GM15510 (cell line): ENCODE data around the gene ATXN7.

Experiments
- POLR2A ChIP-seq: IDR thresholded peaks from 3 replicates; pipeline ENCODE4 v1.6.1; 2011; ENCODE audit warnings: borderline replicate concordance; ENCODE audit not compliant: insufficient read length; ENCODE audit errors: extremely low read depth

ATXN7 gene

DNA sequence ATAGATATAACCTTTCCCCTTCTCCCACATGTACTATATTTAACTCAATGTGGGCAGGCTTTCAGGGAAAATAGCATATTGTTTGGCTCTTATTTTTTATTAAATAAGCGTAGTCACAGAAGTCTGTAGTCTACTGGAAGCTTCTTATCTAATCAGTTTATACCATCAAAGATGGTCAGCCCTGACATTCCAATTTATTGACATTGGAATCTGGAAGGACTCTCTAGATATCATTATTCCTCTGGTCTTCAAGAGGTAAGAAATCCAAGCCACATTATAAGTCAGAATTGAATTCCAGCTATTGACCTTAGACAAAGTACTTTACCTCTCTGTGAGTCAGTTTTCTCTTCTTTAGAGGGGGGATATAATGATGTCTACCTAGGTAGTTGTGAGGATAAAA, 87.0 kb downstream of the ATXN7 start:
- no peak for TF ChIP-seq POLR2A

DNA sequence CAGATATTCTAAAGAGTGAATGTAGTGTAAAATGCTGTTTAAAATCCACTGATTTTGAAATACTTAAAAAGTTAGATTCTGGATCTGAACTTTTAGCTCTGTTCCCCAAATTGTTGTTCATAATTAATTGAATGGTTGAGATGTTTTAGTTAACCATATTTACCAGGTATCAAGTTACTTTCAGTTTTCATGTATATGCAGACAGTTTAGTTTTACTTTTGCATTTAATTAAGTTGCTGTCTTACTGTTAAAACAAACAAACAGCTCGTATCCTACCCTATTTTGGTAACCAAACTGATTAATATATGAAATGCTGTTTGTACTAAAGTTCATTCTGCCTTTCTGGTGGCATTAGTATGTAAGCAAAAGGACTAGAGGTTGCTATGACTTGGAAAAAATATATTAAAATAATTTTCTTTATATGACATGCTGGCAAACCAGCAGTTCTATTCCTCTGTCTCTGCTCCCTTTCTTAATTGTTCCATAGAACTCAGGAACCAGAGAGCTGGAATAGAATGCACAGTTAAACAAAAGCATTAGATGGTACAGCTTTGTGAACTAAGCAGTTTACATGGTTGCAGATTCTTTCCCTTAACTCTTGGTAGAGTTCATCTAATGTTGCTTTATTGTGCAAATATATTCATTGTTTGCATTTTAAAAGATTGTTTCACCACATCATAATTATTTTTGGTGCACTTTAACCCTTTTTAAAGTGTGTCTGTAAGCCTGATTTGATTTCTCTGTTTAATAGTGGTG, 88.0 kb downstream of the ATXN7 start:
- no peak for TF ChIP-seq POLR2A

DNA sequence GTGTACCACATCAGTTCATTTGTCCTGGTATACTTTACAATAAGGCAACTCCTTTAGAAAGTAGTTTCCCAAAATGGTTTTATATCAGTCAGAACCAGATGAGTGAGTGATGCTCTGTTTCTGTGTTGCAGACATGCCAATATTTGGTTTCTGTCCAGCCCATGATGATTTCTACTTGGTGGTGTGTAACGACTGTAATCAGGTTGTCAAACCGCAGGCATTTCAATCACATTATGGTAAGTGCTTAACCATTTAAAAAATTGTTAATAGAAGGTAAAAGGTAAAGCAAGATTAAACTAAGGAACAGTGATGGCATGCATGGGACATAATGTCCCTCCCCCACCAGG, 88.6 kb downstream of the ATXN7 start:
- TF ChIP-seq POLR2A, result no peak

DNA sequence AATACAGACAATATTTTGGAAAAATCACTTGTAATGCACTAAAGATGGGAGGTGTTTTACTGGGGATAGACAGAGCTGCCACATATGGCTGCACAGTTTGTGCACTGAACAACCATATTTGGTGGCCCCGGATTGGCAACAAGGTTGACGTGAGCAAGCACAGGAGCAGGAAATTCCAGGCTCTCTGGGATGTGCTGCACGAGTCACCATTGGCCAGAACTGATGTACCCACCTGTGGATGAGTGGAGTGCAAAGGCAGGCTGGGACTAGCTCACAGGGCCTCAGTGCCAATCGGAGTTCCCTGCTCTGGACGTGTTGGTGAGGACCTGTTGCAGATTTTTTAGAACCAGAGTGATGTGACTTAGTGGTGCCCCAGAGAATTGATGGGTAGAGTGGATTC, 90.5 kb downstream of the ATXN7 start:
- TF ChIP-seq POLR2A, result no peak

GRCh38 chr3:63955036-63955650, 91.5 kb downstream of the ATXN7 start:
- no peak for TF ChIP-seq POLR2A

GRCh38 chr3:63955830-63956545, 92.3 kb downstream of the ATXN7 start:
- no peak for TF ChIP-seq POLR2A

DNA sequence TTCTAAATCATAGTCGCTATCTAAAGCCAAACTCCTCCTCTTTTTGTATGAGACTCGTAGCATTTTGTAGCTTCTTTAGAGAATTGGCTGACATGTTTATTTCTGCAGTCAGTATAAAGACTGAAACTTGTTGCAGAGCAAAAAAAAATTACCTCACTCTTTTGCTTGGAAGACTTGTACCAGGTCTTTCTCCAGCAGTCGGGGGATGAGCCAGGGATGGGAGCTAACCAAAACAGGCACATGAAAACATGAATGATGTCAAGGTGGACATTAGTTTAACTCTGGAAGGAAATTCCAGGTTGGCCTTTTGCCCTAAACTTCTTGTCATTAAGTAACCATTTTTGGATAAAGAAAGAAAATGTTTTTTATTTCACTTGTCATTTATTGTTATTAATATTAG, 95.5 kb downstream of the ATXN7 start:
- TF ChIP-seq POLR2A, result no peak

DNA sequence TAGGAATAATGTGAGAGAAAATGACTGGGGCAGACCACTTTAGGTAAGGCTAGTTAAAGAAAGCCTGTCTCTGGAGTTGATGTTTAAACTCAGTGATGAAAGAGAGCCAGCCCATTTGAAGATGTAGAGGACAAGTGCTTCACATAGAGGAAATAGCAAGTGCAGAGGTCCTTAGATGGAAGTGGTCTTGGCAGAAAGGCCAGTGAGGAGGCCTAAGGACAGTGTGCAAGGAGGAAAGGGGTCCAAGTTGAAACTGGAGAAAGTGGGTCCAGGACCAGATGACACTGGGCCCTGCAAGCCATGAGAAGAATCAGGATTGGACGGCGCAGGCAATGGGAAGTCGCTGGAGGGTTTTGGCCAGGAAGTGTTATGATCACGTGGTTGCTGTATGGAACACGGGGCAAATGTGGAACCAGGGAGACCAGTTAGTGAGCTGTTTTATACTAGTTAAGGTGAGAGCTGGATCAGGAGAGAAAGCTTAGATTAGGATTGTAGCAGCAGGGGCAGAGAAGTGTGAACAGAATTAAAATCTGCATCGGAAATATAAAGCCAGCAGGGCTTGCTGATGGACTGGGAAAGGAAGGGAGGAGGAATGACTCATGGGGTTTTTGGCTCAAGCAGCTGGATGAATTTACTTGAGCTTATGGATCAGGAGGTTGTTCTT, 96.5 kb downstream of the ATXN7 start:
- TF ChIP-seq POLR2A, result no peak

DNA sequence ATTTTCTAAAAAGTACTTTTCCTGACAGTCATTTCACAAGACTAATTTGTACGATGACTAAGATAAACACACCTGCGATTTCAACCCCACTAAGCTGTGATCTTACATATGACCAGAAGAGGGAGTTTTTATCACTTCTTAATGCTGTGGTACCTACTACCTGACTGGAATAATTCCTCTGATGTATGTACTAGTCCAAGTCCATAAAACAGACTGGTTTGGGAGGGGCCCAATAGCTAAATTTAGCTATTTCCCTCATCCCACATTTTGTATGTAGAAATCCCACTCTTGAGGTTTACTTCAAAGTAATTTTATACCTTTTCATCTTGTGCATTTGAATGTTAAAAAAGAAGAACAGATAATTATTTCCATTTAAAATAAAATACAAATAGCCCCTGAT, 98.2 kb downstream of the ATXN7 start:
- TF ChIP-seq POLR2A, result no peak

- TF ChIP-seq POLR2A, result no peak
These were observed 99.8 kb downstream of the ATXN7 start for GRCh38 chr3:63963496-63963895.

- TF ChIP-seq POLR2A, result no peak
These were observed 101.2 kb downstream of the ATXN7 start for GRCh38 chr3:63964681-63965485.

- no peak for TF ChIP-seq POLR2A
These were observed 102.3 kb downstream of the ATXN7 start for GRCh38 chr3:63966007-63966406.

GRCh38 chr3:63966871-63967270, 103.2 kb downstream of the ATXN7 start:
- TF ChIP-seq POLR2A, result no peak
